Progenitor cell of endocrine pancreas (in vitro differentiated cells): ENCODE results near the gene MSANTD2. TPM values are rescaled to one million over a fixed set of nuclear protein-coding genes. Genes with fewer than 3 reads are reported as not detected.

Source experiments
- DNase-seq: peaks from one replicate; pipeline ENCODE4 v3.0.0; 2021; ENCODE audit warnings: low spot score; ENCODE audit not compliant: unreplicated experiment
- H3K27ac Mint-ChIP-seq: 2 replicates; pipeline ENCODE4 v1.8.0; 2021; ENCODE audit warnings: mild to moderate bottlenecking, moderate library complexity, mixed read lengths
- H3K27me3 Mint-ChIP-seq: 2 replicates; pipeline ENCODE4 v1.8.0; 2021; ENCODE audit warnings: mixed read lengths
- H3K36me3 Mint-ChIP-seq: 2 replicates; pipeline ENCODE4 v1.8.0; 2022; ENCODE audit warnings: mixed read lengths; ENCODE audit not compliant: insufficient read depth
- H3K4me1 Mint-ChIP-seq: 2 replicates; pipeline ENCODE4 v1.8.0; 2021; ENCODE audit warnings: low read depth, mixed read lengths
- H3K4me3 Mint-ChIP-seq: 2 replicates; pipeline ENCODE4 v1.8.0; 2021; ENCODE audit warnings: low read depth, mild to moderate bottlenecking, moderate library complexity, mixed read lengths
- H3K9me3 Mint-ChIP-seq: 2 replicates; pipeline ENCODE4 v1.8.0; 2021; ENCODE audit warnings: low read depth, mixed read lengths
- total RNA-seq: library from RNA; stranded (reverse); gene quantifications from 2 replicates; pipeline ENCODE4 v1.2.1, GENCODE V29; 2021
- TF ChIP-seq, protein P1 (sequence below): fragments of 200-600 bp; sonication (generic); IDR thresholded peaks from one replicate; pipeline ENCODE4 v1.5.0; 2021; ENCODE audit warnings: antibody characterized with exemption, mild to moderate bottlenecking; ENCODE audit not compliant: unreplicated experiment

The MSANTD2 gene
- total RNA-seq, 1 donor from 2014 or later = 41.6 TPM

- TF ChIP-seq, protein P1, sequence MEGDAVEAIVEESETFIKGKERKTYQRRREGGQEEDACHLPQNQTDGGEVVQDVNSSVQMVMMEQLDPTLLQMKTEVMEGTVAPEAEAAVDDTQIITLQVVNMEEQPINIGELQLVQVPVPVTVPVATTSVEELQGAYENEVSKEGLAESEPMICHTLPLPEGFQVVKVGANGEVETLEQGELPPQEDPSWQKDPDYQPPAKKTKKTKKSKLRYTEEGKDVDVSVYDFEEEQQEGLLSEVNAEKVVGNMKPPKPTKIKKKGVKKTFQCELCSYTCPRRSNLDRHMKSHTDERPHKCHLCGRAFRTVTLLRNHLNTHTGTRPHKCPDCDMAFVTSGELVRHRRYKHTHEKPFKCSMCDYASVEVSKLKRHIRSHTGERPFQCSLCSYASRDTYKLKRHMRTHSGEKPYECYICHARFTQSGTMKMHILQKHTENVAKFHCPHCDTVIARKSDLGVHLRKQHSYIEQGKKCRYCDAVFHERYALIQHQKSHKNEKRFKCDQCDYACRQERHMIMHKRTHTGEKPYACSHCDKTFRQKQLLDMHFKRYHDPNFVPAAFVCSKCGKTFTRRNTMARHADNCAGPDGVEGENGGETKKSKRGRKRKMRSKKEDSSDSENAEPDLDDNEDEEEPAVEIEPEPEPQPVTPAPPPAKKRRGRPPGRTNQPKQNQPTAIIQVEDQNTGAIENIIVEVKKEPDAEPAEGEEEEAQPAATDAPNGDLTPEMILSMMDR = no peak
- H3K4me3 Mint-ChIP-seq = no peak overlapping the region
- peaks cover 4% of the 10 kb centered on the region for H3K36me3 Mint-ChIP-seq
- no peaks in the 10 kb centered on the region for H3K9me3 Mint-ChIP-seq
- no peaks in the 10 kb centered on the region for H3K27me3 Mint-ChIP-seq
- no peak for DNase-seq
- H3K4me1 Mint-ChIP-seq = no peaks in the 10 kb centered on the region
- H3K27ac Mint-ChIP-seq = no peak overlapping the region
Measured at GRCh38 chr11:124807660-124808270, 7.6 kb upstream of the MSANTD2 start.

- no peak overlapping the region for H3K27ac Mint-ChIP-seq
- TF ChIP-seq, protein P1 = no peak
- peaks cover 4% of the 10 kb centered on the region for H3K36me3 Mint-ChIP-seq
- no peaks in the 10 kb centered on the region for H3K27me3 Mint-ChIP-seq
- no peak for DNase-seq
- no peaks in the 10 kb centered on the region for H3K9me3 Mint-ChIP-seq
- H3K4me3 Mint-ChIP-seq = no peak overlapping the region
- H3K4me1 Mint-ChIP-seq = no peaks in the 10 kb centered on the region
Measured at GRCh38 chr11:124807201-124807600, 7.0 kb upstream of the MSANTD2 start.

- TF ChIP-seq, protein P1 = no peak
- no peak overlapping the region for H3K27ac Mint-ChIP-seq
- H3K9me3 Mint-ChIP-seq = no peaks in the 10 kb centered on the region
- no peak for DNase-seq
- H3K4me1 Mint-ChIP-seq = no peaks in the 10 kb centered on the region
- H3K27me3 Mint-ChIP-seq = no peaks in the 10 kb centered on the region
- peaks cover 4% of the 10 kb centered on the region for H3K36me3 Mint-ChIP-seq
- H3K4me3 Mint-ChIP-seq = no peak overlapping the region
Measured at GRCh38 chr11:124804884-124805283, 4.7 kb upstream of the MSANTD2 start.

- no peaks in the 10 kb centered on the region for H3K9me3 Mint-ChIP-seq
- H3K36me3 Mint-ChIP-seq = peaks cover 4% of the 10 kb centered on the region
- H3K27ac Mint-ChIP-seq = no peak overlapping the region
- TF ChIP-seq, protein P1 = no peak
- H3K4me1 Mint-ChIP-seq = peaks cover 13% of the 10 kb centered on the region
- no peak for DNase-seq
- H3K27me3 Mint-ChIP-seq = no peaks in the 10 kb centered on the region
- peak overlapping the region; percentile 56 for H3K4me3 Mint-ChIP-seq
Measured at GRCh38 chr11:124801636-124802312, 1.6 kb upstream of the MSANTD2 start.

DNA sequence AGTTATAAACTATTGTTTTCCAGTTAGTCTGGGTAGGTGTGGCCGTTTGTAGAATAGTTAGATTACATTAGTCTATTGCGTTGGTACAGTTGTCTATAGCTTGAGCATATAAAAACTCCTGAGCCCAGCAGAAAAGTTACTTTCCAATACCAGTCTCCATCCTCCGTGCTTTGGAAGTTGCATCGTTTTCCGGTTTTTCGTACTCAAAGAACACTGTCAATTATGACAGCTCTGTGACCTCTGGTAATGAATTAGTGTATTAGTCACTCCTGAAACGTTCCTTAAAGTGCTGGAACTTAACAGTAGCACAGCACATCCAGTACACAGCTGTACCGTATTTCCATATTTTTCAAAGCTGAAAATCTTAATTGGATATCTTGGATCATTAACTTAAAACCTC lies 808 bp upstream of the MSANTD2 start:
- Mint-ChIP-seq H3K4me3 (peak overlapping the region; percentile 88), H3K4me1 (peaks cover 13% of the 10 kb centered on the region), H3K36me3 (peaks cover 4% of the 10 kb centered on the region), H3K27me3 (no peaks in the 10 kb centered on the region), H3K9me3 (no peaks in the 10 kb centered on the region), H3K27ac (peak overlapping the region; percentile 97)
- no peak for DNase-seq
- TF ChIP-seq, protein P1 = no peak
